ENCODE data around the gene NHEJ1. TPM values are rescaled to one million over a fixed set of nuclear protein-coding genes. Genes with fewer than 3 reads are reported as not detected.

NHEJ1 gene
- polyA plus RNA-seq, 1 donor (not counting 4 experiments of a cell fraction or from before 2014, with no cell fraction given), result 13.1 TPM

DNA sequence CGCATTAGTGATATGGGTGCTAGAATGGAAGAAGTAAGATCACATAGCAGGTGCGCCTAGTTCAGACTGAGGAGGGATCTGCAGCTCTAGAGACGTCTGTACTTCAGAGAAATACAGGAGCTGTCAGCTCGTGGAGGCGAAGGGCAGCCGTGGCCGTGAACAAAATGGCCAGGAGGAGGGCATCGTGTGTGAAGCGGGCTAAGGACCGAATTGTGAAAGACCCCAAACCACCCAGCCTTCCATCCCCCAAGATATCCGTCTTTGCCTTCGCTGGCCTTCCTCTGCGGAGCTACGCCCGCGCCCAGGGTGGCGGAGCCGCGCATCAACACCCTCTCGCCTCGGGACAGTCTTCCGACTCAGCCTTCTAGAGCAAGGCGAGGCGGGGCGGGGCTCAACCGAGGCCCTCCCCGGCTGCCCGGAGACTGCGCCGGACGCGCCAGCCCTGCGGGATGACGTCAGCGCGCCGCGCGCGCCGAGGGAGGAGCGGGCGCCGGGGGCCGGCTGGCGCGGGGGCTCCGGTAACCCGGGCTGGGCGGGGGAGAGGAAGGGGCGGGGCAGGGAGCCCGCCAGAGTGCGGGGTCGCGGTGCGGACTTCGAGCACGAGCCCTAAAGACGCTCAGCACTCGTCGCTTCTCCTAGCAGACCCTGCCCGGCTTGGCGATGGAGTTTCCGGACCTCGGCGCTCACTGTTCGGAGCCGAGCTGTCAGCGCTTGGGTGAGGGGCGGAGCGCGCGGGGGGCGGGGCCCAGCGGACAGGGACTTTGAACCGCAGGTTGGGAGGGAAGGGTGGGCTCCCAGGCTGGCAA lies 45.9 kb upstream of the NHEJ1 start, which contains the start of gene ZFAND2B:
ZFAND2B (plus strand) TSS at position 455 of the 806 bp plus-strand sequence; CDS start at position 661, 206 bp downstream.
- Histone ChIP-seq H3K27ac (ENCODE audit: control insufficient read depth, insufficient read depth, low read length) (peak within 1 kb of the TSS; percentile 51), H3K27me3 (ENCODE audit: control insufficient read depth, extremely low read depth, insufficient read depth, low read length) (no peaks in the 10 kb centered on the region), H4K20me1 (ENCODE audit: control insufficient read depth, extremely low read depth, insufficient read depth, low read length) (no peaks in the 10 kb centered on the region), H3K9ac (ENCODE audit: control insufficient read depth, extremely low read depth, insufficient read depth, low read length) (peak within 1 kb of the TSS; percentile 70), H3K9me3 (ENCODE audit: control insufficient read depth, low read depth, low read length) (no peaks in the 10 kb centered on the region), H3K4me3 (ENCODE audit: control insufficient read depth in 2 of 3, extremely low read depth in 1 of 3, insufficient read depth in 2 of 3, low read depth in 1 of 3, low read length in 3 of 3) (peak within 1 kb of the TSS; percentile 45 to 66 (median 62)), H3K9me1 (ENCODE audit: control insufficient read depth, extremely low read depth, insufficient read depth, low read length) (no peaks in the 10 kb centered on the region), H3K79me2 (ENCODE audit: control insufficient read depth, insufficient read depth, low read length) (no peaks in the 10 kb centered on the region), H3K36me3 (ENCODE audit: control insufficient read depth in 2 of 2, extremely low read depth in 1 of 2, insufficient read depth in 2 of 2, low read length in 2 of 2) (peaks cover 7 to 17% of the 10 kb centered on the region in 2 experiments), H2AFZ (ENCODE audit: control insufficient read depth, low read length) (peak within 1 kb of the TSS; percentile 90), H3K4me1 (ENCODE audit: control insufficient read depth, extremely low read depth, insufficient read depth, low read length) (peaks cover 16% of the 10 kb centered on the region), H3K4me2 (ENCODE audit: control insufficient read depth, extremely low read depth, insufficient read depth, low read depth, low read length) (peak within 1 kb of the TSS; percentile 84)
- TF ChIP-seq CTCF (optimal IDR thresholded peaks at IDR 0.05 in 1 of 3, IDR thresholded peaks at IDR 0.05 in 1 of 3, conservative IDR thresholded peaks at IDR 0.05 in 1 of 3; ENCODE audit: extremely low read depth in 1 of 3, insufficient read depth in 2 of 3, low read length in 3 of 3) (peak in 1 of 3 experiments; percentile 2), EZH2 (IDR thresholded peaks at IDR 0.05; ENCODE audit: low read length) (no peak)
- peak; percentile 17 for FAIRE-seq
- dilution Hi-C loops (cut with MboI; ENCODE audit: extremely low pct_ligation_motif_present, low sequenced_read_pairs), result no loop called here
- no peak for DNase-seq (ENCODE audit: low read depth, low spot score)

DNA sequence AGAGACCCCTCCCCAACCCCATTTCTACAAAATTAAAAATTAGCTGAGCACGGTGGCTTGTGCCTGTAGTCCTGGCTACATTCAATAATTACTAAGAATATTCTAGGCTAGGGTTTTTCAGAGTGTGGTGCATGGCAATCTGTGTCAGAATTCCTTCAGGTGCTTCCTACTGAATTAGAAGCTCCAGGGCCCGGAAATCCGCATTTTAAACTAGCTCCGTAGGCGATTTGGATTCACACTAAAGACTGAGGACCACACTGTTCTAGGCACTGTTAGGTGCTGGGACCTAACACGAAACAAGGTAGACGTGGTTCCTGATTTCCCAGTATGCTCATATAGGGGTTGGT lies 45.3 kb upstream of the NHEJ1 start:
- Histone ChIP-seq H3K4me1 (ENCODE audit: control insufficient read depth, extremely low read depth, insufficient read depth, low read length) (peaks cover 16% of the 10 kb centered on the region), H3K27ac (ENCODE audit: control insufficient read depth, insufficient read depth, low read length) (no peak overlapping the region), H3K27me3 (ENCODE audit: control insufficient read depth, extremely low read depth, insufficient read depth, low read length) (no peaks in the 10 kb centered on the region), H3K36me3 (ENCODE audit: control insufficient read depth in 2 of 2, extremely low read depth in 1 of 2, insufficient read depth in 2 of 2, low read length in 2 of 2) (peaks cover 7 to 13% of the 10 kb centered on the region in 2 experiments), H3K9ac (ENCODE audit: control insufficient read depth, extremely low read depth, insufficient read depth, low read length) (peak overlapping the region; percentile 70), H3K9me1 (ENCODE audit: control insufficient read depth, extremely low read depth, insufficient read depth, low read length) (no peaks in the 10 kb centered on the region), H4K20me1 (ENCODE audit: control insufficient read depth, extremely low read depth, insufficient read depth, low read length) (no peaks in the 10 kb centered on the region), H3K79me2 (ENCODE audit: control insufficient read depth, insufficient read depth, low read length) (no peaks in the 10 kb centered on the region), H2AFZ (ENCODE audit: control insufficient read depth, low read length) (peak overlapping the region; percentile 89), H3K4me3 (ENCODE audit: control insufficient read depth in 2 of 3, extremely low read depth in 1 of 3, insufficient read depth in 2 of 3, low read depth in 1 of 3, low read length in 3 of 3) (peak overlapping the region; percentile 45 to 66 (median 62)), H3K9me3 (ENCODE audit: control insufficient read depth, low read depth, low read length) (no peaks in the 10 kb centered on the region), H3K4me2 (ENCODE audit: control insufficient read depth, extremely low read depth, insufficient read depth, low read depth, low read length) (peak overlapping the region; percentile 83)
- FAIRE-seq, result peak; percentile 55
- dilution Hi-C loops (cut with MboI; ENCODE audit: extremely low pct_ligation_motif_present, low sequenced_read_pairs), result no loop called here
- DNase-seq (ENCODE audit: low read depth, low spot score), result no peak
- TF ChIP-seq EZH2 (IDR thresholded peaks at IDR 0.05; ENCODE audit: low read length) (no peak), CTCF (optimal IDR thresholded peaks at IDR 0.05 in 1 of 3, IDR thresholded peaks at IDR 0.05 in 1 of 3, conservative IDR thresholded peaks at IDR 0.05 in 1 of 3; ENCODE audit: extremely low read depth in 1 of 3, insufficient read depth in 2 of 3, low read length in 3 of 3) (no peak)
